Right renal cortex interstitium (tissue), 3 donors: ENCODE data around the gene COL13A1. TPM values are rescaled to one million over a fixed set of nuclear protein-coding genes. Genes with fewer than 3 reads are reported as not detected.

Source experiments
- DNase-seq, 3 donors: peaks; one replicate each; pipeline ENCODE4 v3.0.0-alpha.2; 2013; ENCODE audit warnings: low read depth in 3 of 3, low spot score in 2 of 3
- polyA plus RNA-seq, 3 donors: library from polyadenylated mRNA; unstranded; fragments of 120-200 nt; gene quantifications; one replicate each; pipeline ENCODE4 v1.2.1, GENCODE V29; 2013; ENCODE audit not compliant: insufficient read length in 3 of 3

COL13A1 gene
- polyA plus RNA-seq, 3 donors = 19.5 to 21.5 (median 19.6) TPM

GRCh38 chr10:69818676-69819239 is 17.1 kb downstream of the COL13A1 start:
- no peak for DNase-seq

DNA sequence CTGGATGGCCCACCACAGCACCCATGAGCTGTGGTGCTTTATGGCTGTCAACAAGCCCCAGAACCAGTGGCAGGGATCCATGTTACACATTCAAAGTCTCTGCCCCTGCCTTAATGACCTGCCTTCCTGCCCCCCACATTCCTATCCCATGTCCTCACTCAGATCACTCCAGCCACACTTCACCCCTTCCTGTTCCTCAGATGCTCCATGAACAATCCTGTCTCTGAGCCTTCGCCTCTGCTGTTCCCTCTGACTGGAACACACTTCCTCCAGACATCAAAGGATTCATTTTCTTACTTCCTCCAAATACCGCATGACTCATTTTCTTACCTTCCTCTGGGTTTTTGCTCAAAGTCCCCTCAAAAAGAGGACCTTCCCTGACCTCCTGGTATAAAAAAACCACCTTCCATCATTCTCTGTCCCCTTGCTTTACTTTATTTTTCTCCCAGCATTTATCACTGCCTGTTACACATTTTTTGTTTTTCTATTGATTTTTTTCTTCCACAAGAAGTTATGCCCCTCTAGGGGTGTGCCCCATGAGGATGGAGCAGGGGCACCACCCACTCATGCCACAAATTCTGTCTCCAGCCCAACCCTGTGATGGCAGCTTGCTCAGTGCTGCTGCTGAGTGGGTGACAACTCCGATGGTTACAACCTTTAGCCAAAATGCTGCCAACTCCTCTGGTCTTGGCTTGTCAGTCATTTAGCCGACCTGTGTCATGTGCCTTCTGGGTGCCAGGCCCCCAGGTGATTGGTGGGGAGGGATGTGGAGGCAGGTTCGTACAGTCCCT is 18.2 kb downstream of the COL13A1 start:
- no peak for DNase-seq

- DNase-seq = no peak
Measured at GRCh38 chr10:69820817-69821216, 19.1 kb downstream of the COL13A1 start.

GRCh38 chr10:69825604-69826003 is 23.9 kb downstream of the COL13A1 start:
- DNase-seq = no peak

DNA sequence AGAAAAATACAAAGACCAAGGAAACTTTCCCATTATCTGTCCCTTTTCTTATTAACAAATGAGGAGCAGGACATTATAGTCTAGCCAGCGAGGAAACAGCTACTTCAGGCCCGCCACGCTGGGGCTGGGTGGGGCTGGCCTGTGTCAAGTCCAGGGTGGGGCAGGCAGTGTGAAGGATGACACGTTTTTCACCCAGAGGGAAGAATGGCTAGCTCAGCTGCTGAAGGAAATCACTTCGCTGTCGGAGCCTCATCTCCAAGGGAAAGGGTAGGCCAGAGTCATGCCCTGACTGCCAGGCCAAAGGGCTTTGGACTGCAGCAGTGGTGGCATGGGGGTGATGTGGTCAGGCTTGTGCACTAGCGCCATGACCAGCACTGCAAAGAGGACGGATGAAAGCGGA is 24.4 kb downstream of the COL13A1 start:
- DNase-seq = no peak

- no peak for DNase-seq
Measured at GRCh38 chr10:69826789-69827554, 25.3 kb downstream of the COL13A1 start.

- no peak for DNase-seq
Measured at GRCh38 chr10:69828144-69828870, 26.6 kb downstream of the COL13A1 start.

DNA sequence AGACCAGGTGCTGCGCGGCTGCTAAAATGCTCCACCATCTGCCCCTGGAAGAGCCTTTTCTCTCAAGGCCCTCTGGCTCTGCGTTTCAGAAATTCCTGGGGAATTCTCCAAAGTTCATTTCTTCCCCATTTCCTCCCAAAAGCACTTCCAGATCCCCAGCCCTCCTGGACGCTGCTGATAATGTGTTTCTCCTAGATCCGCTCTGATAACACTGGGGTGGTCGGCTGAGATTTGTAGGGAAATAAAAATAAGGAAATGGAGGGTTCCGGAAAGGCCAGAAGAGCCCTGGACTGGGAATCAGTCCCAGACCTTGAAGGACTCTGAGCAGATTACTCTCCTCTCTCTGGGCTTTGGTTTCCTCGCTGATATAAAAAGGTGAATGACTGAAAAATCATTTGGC is 28.1 kb downstream of the COL13A1 start:
- DNase-seq = no peak

- no peak for DNase-seq
Measured at GRCh38 chr10:69831231-69831855, 29.6 kb downstream of the COL13A1 start.

DNA sequence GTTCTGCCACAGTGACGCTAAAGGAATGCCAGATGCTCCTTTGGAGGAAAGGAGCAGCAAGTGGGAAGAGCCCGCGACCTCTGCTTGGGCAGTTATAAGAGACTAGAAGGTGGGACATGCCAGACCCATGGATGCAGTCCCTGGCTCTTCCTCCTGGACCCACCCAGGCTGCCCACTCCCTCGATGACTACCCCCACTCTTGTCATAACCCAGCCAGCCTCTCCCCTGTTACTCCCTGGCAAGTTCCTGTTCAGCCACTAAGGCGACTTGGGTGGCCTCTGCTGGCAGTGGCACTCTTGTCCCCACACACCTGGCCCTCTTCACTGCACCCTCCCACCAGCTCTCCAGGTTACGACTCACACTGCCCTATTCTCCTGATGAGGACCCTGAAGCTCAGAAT is 33.5 kb downstream of the COL13A1 start:
- no peak for DNase-seq

DNA sequence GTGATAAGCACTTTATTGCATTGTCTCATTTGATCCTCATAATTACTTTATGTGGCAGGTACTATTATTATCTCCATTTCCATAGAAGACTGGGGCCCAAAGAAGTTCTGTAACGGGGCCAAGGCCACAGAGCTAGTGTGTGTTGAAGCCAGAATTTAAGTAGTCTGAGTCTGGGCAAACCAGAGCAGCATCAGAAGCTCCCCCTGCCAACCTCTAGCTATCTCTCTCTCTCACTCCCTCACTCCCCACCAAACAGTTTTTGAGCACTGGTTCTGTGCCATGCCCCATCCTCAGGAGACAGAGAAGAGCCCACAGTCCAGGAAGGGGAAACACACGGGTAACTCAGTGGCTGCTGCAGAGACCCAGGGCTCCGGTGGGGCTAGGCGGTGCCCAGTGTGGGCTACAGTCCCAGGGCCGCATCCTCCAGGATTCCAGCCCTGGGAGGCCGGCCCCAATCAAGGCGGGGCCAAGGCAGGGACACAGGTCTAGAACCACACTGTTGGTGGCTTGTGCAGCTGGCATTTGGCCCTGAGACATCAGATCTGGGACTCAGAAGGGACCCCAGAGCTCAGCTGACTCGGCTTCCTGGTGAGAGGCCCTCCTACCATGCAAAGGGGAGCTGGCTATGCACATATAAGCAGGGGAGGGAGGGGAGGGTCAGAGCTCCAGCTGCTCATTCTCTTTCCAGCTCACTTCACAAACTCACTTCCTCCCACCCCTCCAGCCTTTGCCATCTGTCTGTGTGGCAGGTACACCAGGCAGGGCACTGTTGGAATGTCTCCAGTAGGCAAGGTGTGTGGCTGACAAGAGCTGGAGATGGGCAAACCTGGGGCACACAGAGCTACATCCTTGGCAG is 34.4 kb downstream of the COL13A1 start:
- DNase-seq = peak in 1 of 3 donors; percentile 62

DNA sequence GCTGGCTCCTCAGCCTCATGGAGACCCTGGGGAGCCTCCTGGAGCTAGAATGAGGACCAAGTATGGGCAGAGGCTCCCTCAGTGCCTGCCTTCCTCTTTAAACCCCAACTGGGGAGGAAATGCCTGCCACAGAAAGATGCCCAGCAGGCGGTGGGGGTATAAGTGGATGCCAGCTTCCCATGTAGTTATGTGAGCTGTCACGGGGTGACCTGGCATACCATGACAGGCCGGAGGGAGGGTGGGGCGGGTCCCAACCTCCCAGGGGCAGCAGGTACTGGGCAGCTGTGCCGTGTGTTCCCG is 35.0 kb downstream of the COL13A1 start:
- no peak for DNase-seq

DNA sequence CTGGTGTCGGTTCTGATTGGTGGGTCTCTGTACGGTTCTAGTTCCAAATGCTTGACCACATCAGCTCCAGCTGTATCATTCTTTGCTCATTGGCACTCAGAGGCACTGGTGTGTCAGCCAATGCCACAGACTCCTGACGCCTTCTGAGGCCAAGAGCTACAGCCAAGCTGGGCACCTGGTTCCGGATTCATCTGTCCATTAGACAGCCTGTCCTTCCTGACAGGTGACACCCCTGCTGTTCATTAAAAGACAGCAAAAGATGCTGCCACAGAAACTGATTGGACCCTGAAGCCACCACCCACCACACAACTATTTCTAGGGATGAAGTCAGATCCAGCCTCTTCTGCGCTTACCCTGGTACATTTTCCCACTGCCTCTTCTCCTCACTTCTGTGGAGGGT is 35.6 kb downstream of the COL13A1 start:
- DNase-seq = no peak

GRCh38 chr10:69838418-69838817 is 36.7 kb downstream of the COL13A1 start:
- no peak for DNase-seq

DNA sequence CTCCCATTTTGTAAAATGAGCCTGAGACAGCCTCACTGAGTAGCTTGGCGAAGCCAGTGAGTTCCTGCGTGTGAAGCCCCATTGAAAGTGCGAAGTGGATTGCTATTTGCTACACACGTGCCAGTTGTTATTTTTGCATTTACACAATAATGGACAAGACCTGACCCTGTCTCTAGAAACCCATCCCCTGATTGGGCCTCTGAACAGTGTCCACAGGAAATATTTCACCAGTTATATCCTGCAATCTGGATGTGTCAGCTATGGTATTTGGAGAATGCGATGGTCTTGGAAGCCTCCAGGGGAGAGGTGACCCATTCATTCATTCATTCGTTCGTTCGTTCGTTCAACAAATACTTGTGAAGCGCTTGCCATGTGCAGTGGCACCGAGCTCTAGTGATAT is 37.1 kb downstream of the COL13A1 start:
- no peak for DNase-seq

DNA sequence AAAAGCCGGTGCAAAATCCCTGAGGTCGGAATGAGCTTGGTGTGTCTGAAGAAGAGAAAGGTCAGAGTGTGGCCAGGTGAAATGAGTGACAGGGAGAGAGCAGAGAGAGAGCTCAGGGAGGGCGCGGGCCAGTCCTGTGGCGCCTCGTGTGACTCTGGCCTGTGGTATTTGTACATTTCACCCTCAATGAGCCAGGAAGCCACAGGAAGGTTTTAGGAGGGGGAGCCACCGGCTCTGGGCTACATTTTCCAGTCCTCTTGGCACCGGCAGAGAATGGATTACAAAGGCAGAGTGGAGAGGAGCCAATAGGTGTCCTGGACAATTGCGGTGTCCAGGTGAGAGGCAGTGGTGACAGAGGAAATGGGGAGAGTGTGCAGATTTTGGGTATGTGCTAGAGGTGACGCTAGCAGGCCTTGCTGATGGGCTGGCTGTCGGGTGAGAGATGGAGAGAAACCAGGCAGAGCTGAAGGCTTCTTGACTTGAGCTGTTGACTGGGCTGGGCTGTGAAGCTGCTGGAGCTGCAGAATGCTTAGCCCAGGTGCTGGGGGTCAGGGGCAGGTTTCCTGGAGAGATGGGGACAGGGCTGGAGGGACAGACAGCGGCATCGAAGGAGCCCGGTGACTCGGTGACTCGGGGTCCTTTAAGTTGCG is 38.1 kb downstream of the COL13A1 start:
- DNase-seq = no peak

GRCh38 chr10:69840773-69841172 is 39.1 kb downstream of the COL13A1 start:
- no peak for DNase-seq

GRCh38 chr10:69842020-69842419 is 40.3 kb downstream of the COL13A1 start:
- DNase-seq = no peak

DNA sequence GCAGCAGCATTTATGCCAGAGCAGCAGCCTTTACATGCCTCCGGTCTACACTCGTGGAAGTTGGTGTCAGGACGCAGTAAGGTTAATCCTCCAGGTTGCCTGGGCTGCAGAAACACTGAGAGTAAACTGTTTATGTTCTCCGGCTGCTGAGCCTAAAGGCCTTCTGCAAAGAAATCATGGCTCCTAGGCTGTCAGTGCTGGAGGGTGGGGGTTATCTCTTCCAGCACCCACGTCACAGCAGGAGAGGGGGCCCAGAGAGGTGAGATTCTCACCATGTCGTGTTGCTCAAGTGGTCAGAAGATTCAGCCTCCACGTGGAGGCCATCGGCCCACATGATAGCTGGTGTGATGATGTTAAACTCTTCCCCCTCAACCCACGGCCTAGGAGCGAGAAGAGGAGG is 41.2 kb downstream of the COL13A1 start:
- DNase-seq = no peak
